ENCODE measurements around the gene ETAA1. TPM values are rescaled to one million over a fixed set of nuclear protein-coding genes. Genes with fewer than 3 reads are reported as not detected.
A peak's percentile ranks its signal among the peaks of the same experiment; 100 is the strongest.

The ETAA1 gene
- polyA plus RNA-seq (2013, experiment 1 of 2), result 13.8 TPM
- 18.8 TPM for polyA plus RNA-seq (2013, experiment 2 of 2)

- Histone ChIP-seq H3K4me3 (ENCODE audit: extremely low read depth, insufficient read depth, low read length, poor library complexity, severe bottlenecking) (peak within 1 kb of the TSS; percentile 76), H3K36me3 (ENCODE audit: control insufficient read depth, insufficient read depth, low read length) (no peaks in the 10 kb centered on the region), H3K27ac (ENCODE audit: low read depth, low read length, severe bottlenecking) (peak within 1 kb of the TSS; percentile 88), H3K4me1 (ENCODE audit: control insufficient read depth, insufficient read depth, low read length, poor library complexity, severe bottlenecking) (peaks cover 10% of the 10 kb centered on the region), H3K9me3 (ENCODE audit: control insufficient read depth, low read length) (no peaks in the 10 kb centered on the region)
- WGBS, 2 experiments (ENCODE audit: insufficient coverage in 2 of 2), result 0 to 1% methylated on average over 28 to 32 of the region's 61 CpGs
These were observed at the start of gene ETAA1 for GRCh38 chr2:67397143-67397986. TSS of gene ETAA1 (plus strand) at chr2:67397333. CDS start at chr2:67397449, 116 bp downstream.

- Histone ChIP-seq H3K9me3 (ENCODE audit: control insufficient read depth, low read length) (no peaks in the 10 kb centered on the region), H3K4me3 (ENCODE audit: extremely low read depth, insufficient read depth, low read length, poor library complexity, severe bottlenecking) (no peak overlapping the region), H3K27ac (ENCODE audit: low read depth, low read length, severe bottlenecking) (no peak overlapping the region), H3K4me1 (ENCODE audit: control insufficient read depth, insufficient read depth, low read length, poor library complexity, severe bottlenecking) (no peaks in the 10 kb centered on the region), H3K36me3 (ENCODE audit: control insufficient read depth, insufficient read depth, low read length) (no peaks in the 10 kb centered on the region)
These were observed 30.2 kb upstream of the ETAA1 start for GRCh38 chr2:67366832-67367412.

GRCh38 chr2:67374481-67374880, 22.7 kb upstream of the ETAA1 start:
- Histone ChIP-seq H3K4me1 (ENCODE audit: control insufficient read depth, insufficient read depth, low read length, poor library complexity, severe bottlenecking) (no peaks in the 10 kb centered on the region), H3K27ac (ENCODE audit: low read depth, low read length, severe bottlenecking) (no peak overlapping the region), H3K36me3 (ENCODE audit: control insufficient read depth, insufficient read depth, low read length) (no peaks in the 10 kb centered on the region), H3K9me3 (ENCODE audit: control insufficient read depth, low read length) (no peaks in the 10 kb centered on the region), H3K4me3 (ENCODE audit: extremely low read depth, insufficient read depth, low read length, poor library complexity, severe bottlenecking) (no peak overlapping the region)
- WGBS, 2 experiments (ENCODE audit: insufficient coverage in 2 of 2), result no CpG with 5 or more reads among the region's 2 CpGs

- no peaks in the 10 kb centered on the region for H3K36me3 ChIP-seq (ENCODE audit: control insufficient read depth, insufficient read depth, low read length)
- WGBS, 2 experiments (ENCODE audit: insufficient coverage in 2 of 2), result 75% methylated on average over 1 of the region's 1 CpG; no CpG with 5 or more reads in 1 of the 2 experiments
- H3K27ac ChIP-seq (ENCODE audit: low read depth, low read length, severe bottlenecking), result no peak overlapping the region
These were observed 22.2 kb upstream of the ETAA1 start for GRCh38 chr2:67374949-67375348.

GRCh38 chr2:67378555-67378954, 18.6 kb upstream of the ETAA1 start:
- no CpG with 5 or more reads among the region's 1 CpG for WGBS, 2 experiments (ENCODE audit: insufficient coverage in 2 of 2)
- Histone ChIP-seq H3K36me3 (ENCODE audit: control insufficient read depth, insufficient read depth, low read length) (no peaks in the 10 kb centered on the region), H3K9me3 (ENCODE audit: control insufficient read depth, low read length) (no peaks in the 10 kb centered on the region), H3K27ac (ENCODE audit: low read depth, low read length, severe bottlenecking) (no peak overlapping the region), H3K4me3 (ENCODE audit: extremely low read depth, insufficient read depth, low read length, poor library complexity, severe bottlenecking) (no peak overlapping the region), H3K4me1 (ENCODE audit: control insufficient read depth, insufficient read depth, low read length, poor library complexity, severe bottlenecking) (no peaks in the 10 kb centered on the region)

More at GRCh38 chr2:67374949-67375348, 22.2 kb upstream of the ETAA1 start:
- Histone ChIP-seq H3K4me3 (ENCODE audit: extremely low read depth, insufficient read depth, low read length, poor library complexity, severe bottlenecking) (no peak overlapping the region), H3K9me3 (ENCODE audit: control insufficient read depth, low read length) (no peaks in the 10 kb centered on the region), H3K4me1 (ENCODE audit: control insufficient read depth, insufficient read depth, low read length, poor library complexity, severe bottlenecking) (no peaks in the 10 kb centered on the region)

- no peaks in the 10 kb centered on the region for H3K36me3 ChIP-seq (ENCODE audit: control insufficient read depth, insufficient read depth, low read length)
- WGBS, 2 experiments (ENCODE audit: insufficient coverage in 2 of 2), result no CpG with 5 or more reads among the region's 1 CpG
- no peaks in the 10 kb centered on the region for H3K4me1 ChIP-seq (ENCODE audit: control insufficient read depth, insufficient read depth, low read length, poor library complexity, severe bottlenecking)
- H3K9me3 ChIP-seq (ENCODE audit: control insufficient read depth, low read length), result no peaks in the 10 kb centered on the region
- H3K27ac ChIP-seq (ENCODE audit: low read depth, low read length, severe bottlenecking), result no peak overlapping the region
- no peak overlapping the region for H3K4me3 ChIP-seq (ENCODE audit: extremely low read depth, insufficient read depth, low read length, poor library complexity, severe bottlenecking)
These were observed 18.1 kb upstream of the ETAA1 start for GRCh38 chr2:67379048-67379447.

- Histone ChIP-seq H3K27ac (ENCODE audit: low read depth, low read length, severe bottlenecking) (no peak overlapping the region), H3K4me3 (ENCODE audit: extremely low read depth, insufficient read depth, low read length, poor library complexity, severe bottlenecking) (no peak overlapping the region), H3K9me3 (ENCODE audit: control insufficient read depth, low read length) (no peaks in the 10 kb centered on the region), H3K36me3 (ENCODE audit: control insufficient read depth, insufficient read depth, low read length) (no peaks in the 10 kb centered on the region), H3K4me1 (ENCODE audit: control insufficient read depth, insufficient read depth, low read length, poor library complexity, severe bottlenecking) (peaks cover 5% of the 10 kb centered on the region)
- WGBS, 2 experiments (ENCODE audit: insufficient coverage in 2 of 2), result 57% methylated on average over 1 of the region's 3 CpGs; no CpG with 5 or more reads in 1 of the 2 experiments
These were observed 12.9 kb upstream of the ETAA1 start for GRCh38 chr2:67384123-67384822.

- peaks cover 11% of the 10 kb centered on the region for H3K4me1 ChIP-seq (ENCODE audit: control insufficient read depth, insufficient read depth, low read length, poor library complexity, severe bottlenecking)
- no peak overlapping the region for H3K4me3 ChIP-seq (ENCODE audit: extremely low read depth, insufficient read depth, low read length, poor library complexity, severe bottlenecking)
- H3K9me3 ChIP-seq (ENCODE audit: control insufficient read depth, low read length), result no peaks in the 10 kb centered on the region
- no peak overlapping the region for H3K27ac ChIP-seq (ENCODE audit: low read depth, low read length, severe bottlenecking)
- WGBS, 2 experiments (ENCODE audit: insufficient coverage in 2 of 2), result 100% methylated on average over 1 of the region's 2 CpGs; no CpG with 5 or more reads in 1 of the 2 experiments
- no peaks in the 10 kb centered on the region for H3K36me3 ChIP-seq (ENCODE audit: control insufficient read depth, insufficient read depth, low read length)
These were observed 8.5 kb upstream of the ETAA1 start for GRCh38 chr2:67388680-67389079.

- WGBS, 2 experiments (ENCODE audit: insufficient coverage in 2 of 2), result 67 to 83% methylated on average over 1 of the region's 2 CpGs
- H3K27ac ChIP-seq (ENCODE audit: low read depth, low read length, severe bottlenecking), result peak overlapping the region; percentile 58
- H3K4me3 ChIP-seq (ENCODE audit: extremely low read depth, insufficient read depth, low read length, poor library complexity, severe bottlenecking), result no peak overlapping the region
- H3K36me3 ChIP-seq (ENCODE audit: control insufficient read depth, insufficient read depth, low read length), result no peaks in the 10 kb centered on the region
- H3K4me1 ChIP-seq (ENCODE audit: control insufficient read depth, insufficient read depth, low read length, poor library complexity, severe bottlenecking), result peaks cover 11% of the 10 kb centered on the region
- no peaks in the 10 kb centered on the region for H3K9me3 ChIP-seq (ENCODE audit: control insufficient read depth, low read length)
These were observed 7.8 kb upstream of the ETAA1 start for GRCh38 chr2:67389286-67389685.

- Histone ChIP-seq H3K4me3 (ENCODE audit: extremely low read depth, insufficient read depth, low read length, poor library complexity, severe bottlenecking) (no peak overlapping the region), H3K9me3 (ENCODE audit: control insufficient read depth, low read length) (no peaks in the 10 kb centered on the region), H3K27ac (ENCODE audit: low read depth, low read length, severe bottlenecking) (peak overlapping the region; percentile 58), H3K4me1 (ENCODE audit: control insufficient read depth, insufficient read depth, low read length, poor library complexity, severe bottlenecking) (peaks cover 14% of the 10 kb centered on the region), H3K36me3 (ENCODE audit: control insufficient read depth, insufficient read depth, low read length) (no peaks in the 10 kb centered on the region)
These were observed 7.3 kb upstream of the ETAA1 start for GRCh38 chr2:67389788-67390187.

Data from mesodermal cell (in vitro differentiated cells).